ENCODE data around the gene FPGS.
A peak's percentile ranks its signal among the peaks of the same experiment; 100 is the strongest.

- no peak for TF ChIP-seq GABPA (IDR thresholded peaks at IDR 0.05 in 1 of 2, conservative IDR thresholded peaks at IDR 0.05 in 1 of 2)
- TF ChIP-seq CTCF (IDR thresholded peaks at IDR 0.05; ENCODE audit: low read depth, low read length, missing input control), result peak; percentile 49
- TF ChIP-seq MAX (IDR thresholded peaks at IDR 0.05), result no peak
- TF ChIP-seq JUND (IDR thresholded peaks at IDR 0.05), result no peak
- no peak for TF ChIP-seq SP1 (IDR thresholded peaks at IDR 0.05)
- no peak for TF ChIP-seq REST (IDR thresholded peaks at IDR 0.05)
Observed at GRCh38 chr9:127786773-127787104, 15.9 kb upstream of the FPGS start.

All from liver (tissue), 3 donors.